Fibroblast of lung (primary cell): ENCODE measurements around the gene GTPBP1.

Experiments used
- CTCF ChIP-seq, 2 donors: IDR thresholded peaks in 1 of 2; conservative IDR thresholded peaks in 1 of 2; 1 replicate in 1 of 2; 2 replicates in 1 of 2; pipeline ENCODE4 v1.5.1; 2011 to 2012; ENCODE audit warnings: low read length in 2 of 2, control low read depth in 1 of 2, inconsistent platforms in 1 of 2, low read depth in 1 of 2, mild to moderate bottlenecking in 1 of 2
- EZH2 ChIP-seq: IDR thresholded peaks from 2 replicates; pipeline ENCODE4 v1.5.1; 2012; ENCODE audit warnings: low read length, control low read depth, mild to moderate bottlenecking; ENCODE audit errors: missing control alignments

DNA sequence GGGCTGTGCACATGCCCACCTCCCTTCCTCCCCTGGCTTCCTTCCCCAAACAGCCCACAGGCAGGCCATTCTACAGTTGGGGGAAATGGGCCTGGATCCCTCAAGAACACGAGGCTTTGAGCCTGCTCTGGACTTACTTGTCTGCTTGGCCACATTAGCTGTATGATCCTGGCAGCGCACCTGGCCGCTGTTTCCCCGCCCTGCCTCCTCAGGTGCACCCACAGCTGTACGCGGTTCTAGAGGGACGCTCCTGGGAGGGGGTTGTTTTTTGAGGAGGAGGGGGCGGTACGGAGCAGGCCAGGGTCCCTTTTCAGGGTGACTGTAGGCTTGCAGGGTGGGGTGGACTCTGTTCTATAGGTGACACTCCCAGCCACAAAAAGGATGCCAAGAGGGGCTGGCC, 61.6 kb downstream of the GTPBP1 start:
- no peak for TF ChIP-seq CTCF (conservative IDR thresholded peaks at IDR 0.05 in 1 of 2, IDR thresholded peaks at IDR 0.05 in 1 of 2; ENCODE audit: low read depth in 1 of 2, low read length in 2 of 2)
- TF ChIP-seq EZH2 = no peak
